ENCODE measurements around the gene ADAM8.
"Not testable (repeated sequence)": the region's sequence is repeated elsewhere in the genome, so short reads cannot be mapped to it uniquely, and the experiment has no call there.

ADAM8 gene

GRCh38 chr10:133276435-133277201 is at the start of gene ADAM8:
Gene ADAM8 (minus strand): TSS chr10:133276868. CDS start chr10:133276817, 51 bp downstream.
- peak; percentile 58 for DNase-seq (ENCODE audit: low spot score)

GRCh38 chr10:133326223-133326551 is 49.5 kb upstream of the ADAM8 start:
- DNase-seq (ENCODE audit: low spot score), result no peak

GRCh38 chr10:133325440-133326222 is 49.0 kb upstream of the ADAM8 start:
- DNase-seq (ENCODE audit: low spot score), result no peak

GRCh38 chr10:133324857-133325260 is 48.2 kb upstream of the ADAM8 start:
- DNase-seq (ENCODE audit: low spot score), result no peak

- peak; percentile 73 for DNase-seq (ENCODE audit: low spot score)
Measured at GRCh38 chr10:133324198-133324792, 47.6 kb upstream of the ADAM8 start.

GRCh38 chr10:133322064-133322709 is 45.5 kb upstream of the ADAM8 start:
- DNase-seq (ENCODE audit: low spot score), result not testable (repeated sequence)

GRCh38 chr10:133320852-133321422 is 44.3 kb upstream of the ADAM8 start:
- peak; percentile 63 for DNase-seq (ENCODE audit: low spot score)

GRCh38 chr10:133318494-133319127 is 41.9 kb upstream of the ADAM8 start:
- no peak for DNase-seq (ENCODE audit: low spot score)

GRCh38 chr10:133316732-133317131 is 40.1 kb upstream of the ADAM8 start:
- DNase-seq (ENCODE audit: low spot score), result no peak

- no peak for DNase-seq (ENCODE audit: low spot score)
Measured at GRCh38 chr10:133316266-133316665, 39.6 kb upstream of the ADAM8 start.

- peak; percentile 54 for DNase-seq (ENCODE audit: low spot score)
Measured at GRCh38 chr10:133315847-133316246, 39.2 kb upstream of the ADAM8 start.

- DNase-seq (ENCODE audit: low spot score), result no peak
Measured at GRCh38 chr10:133314911-133315310, 38.2 kb upstream of the ADAM8 start.

GRCh38 chr10:133313192-133313591 is 36.5 kb upstream of the ADAM8 start:
- DNase-seq (ENCODE audit: low spot score), result no peak

GRCh38 chr10:133312769-133313145 is 36.1 kb upstream of the ADAM8 start:
- DNase-seq (ENCODE audit: low spot score), result no peak

GRCh38 chr10:133312016-133312768 is 35.5 kb upstream of the ADAM8 start:
- DNase-seq (ENCODE audit: low spot score), result no peak

GRCh38 chr10:133311570-133311969 is 34.9 kb upstream of the ADAM8 start:
- no peak for DNase-seq (ENCODE audit: low spot score)

GRCh38 chr10:133310789-133311188 is 34.1 kb upstream of the ADAM8 start:
- no peak for DNase-seq (ENCODE audit: low spot score)

GRCh38 chr10:133310399-133310755 is 33.7 kb upstream of the ADAM8 start:
- DNase-seq (ENCODE audit: low spot score), result no peak

GRCh38 chr10:133309720-133310398 is 33.2 kb upstream of the ADAM8 start:
- no peak for DNase-seq (ENCODE audit: low spot score)

GRCh38 chr10:133309100-133309719 is 32.5 kb upstream of the ADAM8 start:
- peak; percentile 81 for DNase-seq (ENCODE audit: low spot score)
